Activated CD8-positive, alpha-beta memory T cell treated with anti-CD3 and anti-CD28 coated beads for 24 hours (primary cell): ENCODE measurements around the gene CAMK2A.

ENCODE experiments used
- DNase-seq: peaks from one replicate; pipeline ENCODE4 v3.0.0-alpha.2; 2020

Gene CAMK2A

GRCh38 chr5:150206098-150206778 is 83.3 kb downstream of the CAMK2A start:
- DNase-seq, result no peak

GRCh38 chr5:150204590-150204960 is 85.0 kb downstream of the CAMK2A start:
- DNase-seq, result no peak

- no peak for DNase-seq
Observed at GRCh38 chr5:150203832-150204589, 85.6 kb downstream of the CAMK2A start.

GRCh38 chr5:150202501-150202900 is 87.1 kb downstream of the CAMK2A start:
- DNase-seq, result no peak

- DNase-seq, result no peak
Observed at GRCh38 chr5:150197476-150197875, 92.1 kb downstream of the CAMK2A start.

GRCh38 chr5:150196986-150197385 is 92.6 kb downstream of the CAMK2A start:
- no peak for DNase-seq

GRCh38 chr5:150196514-150196913 is 93.1 kb downstream of the CAMK2A start:
- DNase-seq, result no peak

- DNase-seq, result no peak
Observed at GRCh38 chr5:150195736-150196485, 93.7 kb downstream of the CAMK2A start.

GRCh38 chr5:150192462-150192861 is 97.1 kb downstream of the CAMK2A start:
- DNase-seq, result no peak

GRCh38 chr5:150190987-150191386 is 98.6 kb downstream of the CAMK2A start:
- no peak for DNase-seq

GRCh38 chr5:150190503-150190979 is 99.0 kb downstream of the CAMK2A start:
- no peak for DNase-seq

- DNase-seq, result no peak
Observed at GRCh38 chr5:150189728-150190502, 99.7 kb downstream of the CAMK2A start, which contains the start of gene SLC6A7. SLC6A7 (plus strand) TSS chr5:150190062; CDS start chr5:150190328, 266 bp downstream.

GRCh38 chr5:150189326-150189725 is 100.2 kb downstream of the CAMK2A start:
- DNase-seq, result no peak

GRCh38 chr5:150188146-150188842 is 101.3 kb downstream of the CAMK2A start:
- no peak for DNase-seq

GRCh38 chr5:150186897-150187296 is 102.7 kb downstream of the CAMK2A start:
- no peak for DNase-seq

- no peak for DNase-seq
Observed at GRCh38 chr5:150186137-150186536, 103.4 kb downstream of the CAMK2A start.

- DNase-seq, result no peak
Observed at GRCh38 chr5:150184990-150185912, 104.3 kb downstream of the CAMK2A start.

- DNase-seq, result no peak
Observed at GRCh38 chr5:150184006-150184405, 105.6 kb downstream of the CAMK2A start.

GRCh38 chr5:150183436-150183835 is 106.1 kb downstream of the CAMK2A start:
- DNase-seq, result no peak

GRCh38 chr5:150182774-150183173 is 106.8 kb downstream of the CAMK2A start:
- no peak for DNase-seq
